GM19438 (cell line): Measurements from ENCODE around the gene CCDC73.

Experiments
- ATAC-seq: cut with Tn5 transposase; IDR thresholded peaks from one replicate; pipeline ENCODE4 v1.9.1; 2021; ENCODE audit warnings: low read depth; ENCODE audit not compliant: unreplicated experiment

CCDC73 gene

DNA sequence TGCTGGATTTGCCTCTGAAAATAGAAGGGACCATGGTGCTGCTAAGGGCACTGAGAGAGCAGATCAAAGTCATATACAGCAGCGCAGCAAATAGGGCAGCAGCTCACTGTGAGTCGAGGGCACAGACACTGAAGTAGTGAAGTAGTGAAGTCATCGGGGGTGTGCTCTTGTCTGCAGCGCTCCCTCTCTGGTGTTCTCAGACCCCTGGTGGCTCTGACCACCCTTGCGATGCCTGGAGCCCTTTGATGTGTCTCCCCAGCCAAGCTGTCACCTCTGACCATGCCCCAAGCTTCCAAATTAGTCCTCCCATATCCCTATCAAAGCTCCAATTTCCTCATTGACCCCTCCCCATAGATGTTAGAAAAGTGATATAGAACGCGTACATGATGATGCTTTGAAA lies 238.6 kb downstream of the CCDC73 start:
- no peak for ATAC-seq

DNA sequence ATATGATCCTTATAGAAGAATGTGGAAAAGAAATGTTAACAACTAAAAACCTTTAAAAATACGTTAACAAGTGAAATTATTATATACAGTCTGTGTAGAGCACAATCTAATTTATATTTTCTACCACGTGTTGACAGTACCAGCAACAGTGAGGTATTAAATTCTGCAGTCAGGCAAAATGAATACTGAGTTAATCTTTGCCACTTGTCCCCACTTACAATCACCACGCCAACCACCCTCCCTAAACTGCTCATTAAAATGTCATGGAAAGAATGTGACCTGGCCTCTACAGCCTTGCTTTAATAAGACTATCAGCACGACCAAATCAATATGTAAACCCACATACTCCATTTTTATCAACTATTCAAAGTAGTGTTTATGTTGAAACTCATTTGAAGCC lies 239.4 kb downstream of the CCDC73 start:
- ATAC-seq, result no peak
